Mesendoderm (in vitro differentiated cells): ENCODE data around the gene CDKN1C.
A peak's percentile ranks its signal among the peaks of the same experiment; 100 is the strongest.

ENCODE experiments used
- DNase-seq: peaks from one replicate; pipeline ENCODE4 v3.0.0; 2013
- H2AK5ac ChIP-seq: 2 replicates; pipeline ENCODE4 v1.6.1; 2013; ENCODE audit warnings: low read length, inconsistent platforms
- H2BK120ac ChIP-seq: 2 replicates; pipeline ENCODE4 v1.6.1; 2013; ENCODE audit warnings: low read depth, mild to moderate bottlenecking, low read length, moderate library complexity, mixed read lengths
- H2BK15ac ChIP-seq: replicated peaks from 2 replicates; pipeline ENCODE4 v1.6.1; 2013; ENCODE audit warnings: low read depth, mild to moderate bottlenecking, moderate library complexity
- H2BK5ac ChIP-seq: 2 replicates; pipeline ENCODE4 v1.6.1; 2013; ENCODE audit warnings: low read length, inconsistent platforms
- H3K18ac ChIP-seq: 2 replicates; pipeline ENCODE4 v1.6.1; 2013; ENCODE audit warnings: mild to moderate bottlenecking, low read length, mixed read lengths
- H3K23ac ChIP-seq: one replicate; pipeline ENCODE4 v1.6.1; 2013; ENCODE audit warnings: low read length
- H3K27ac ChIP-seq: 2 replicates; pipeline ENCODE4 v1.5.1; 2013; ENCODE audit warnings: low read depth, mild to moderate bottlenecking, inconsistent platforms, low read length, moderate library complexity
- H3K27me3 ChIP-seq: 2 replicates; pipeline ENCODE4 v1.6.1; 2013; ENCODE audit warnings: low read length, control low read depth, mild to moderate bottlenecking, inconsistent platforms; ENCODE audit not compliant: insufficient read depth, poor library complexity
- H3K36me3 ChIP-seq: 2 replicates; pipeline ENCODE4 v1.6.1; 2013; ENCODE audit warnings: low read length, inconsistent platforms; ENCODE audit not compliant: control insufficient read depth, insufficient read depth
- H3K4ac ChIP-seq: one replicate; pipeline ENCODE4 v1.6.1; 2013; ENCODE audit warnings: low read depth, mild to moderate bottlenecking, low read length, moderate library complexity
- H3K4me1 ChIP-seq: 2 replicates; pipeline ENCODE4 v1.6.1; 2013; ENCODE audit warnings: low read depth, low read length, inconsistent platforms; ENCODE audit not compliant: control insufficient read depth
- H3K4me2 ChIP-seq: 2 replicates; pipeline ENCODE4 v1.6.1; 2013; ENCODE audit warnings: low read length
- H3K4me3 ChIP-seq: 2 replicates; pipeline ENCODE4 v1.5.1; 2013; ENCODE audit warnings: mild to moderate bottlenecking, low read length
- H3K56ac ChIP-seq: one replicate; pipeline ENCODE4 v1.6.1; 2013; ENCODE audit warnings: low read length
- H3K79me1 ChIP-seq: 2 replicates; pipeline ENCODE4 v1.6.1; 2013; ENCODE audit warnings: low read length, inconsistent platforms
- H3K79me2 ChIP-seq: 2 replicates; pipeline ENCODE4 v1.6.1; 2013; ENCODE audit warnings: mild to moderate bottlenecking, low read length; ENCODE audit not compliant: control insufficient read depth, insufficient read depth
- H3K9ac ChIP-seq: 2 replicates; pipeline ENCODE4 v1.6.1; 2013; ENCODE audit warnings: low read length, inconsistent platforms
- H4K5ac ChIP-seq: one replicate; pipeline ENCODE4 v1.6.1; 2013; ENCODE audit warnings: low read length
- H4K8ac ChIP-seq: one replicate; pipeline ENCODE4 v1.6.1; 2013; ENCODE audit warnings: low read depth, mild to moderate bottlenecking, control low read depth, low read length, moderate library complexity
- WGBS: extraction: QIAGEN DNeasy Blood & Tissue Kit; methylation state at CpG from one replicate; pipeline ENCODE4 v1.1.7; 2013; ENCODE audit warnings: low lambda C conversion rate, missing lambda C conversion rate; ENCODE audit not compliant: insufficient coverage; ENCODE audit errors: extremely low coverage; 5-methylcytosine and 5-hydroxymethylcytosine counted together

CDKN1C gene

DNA sequence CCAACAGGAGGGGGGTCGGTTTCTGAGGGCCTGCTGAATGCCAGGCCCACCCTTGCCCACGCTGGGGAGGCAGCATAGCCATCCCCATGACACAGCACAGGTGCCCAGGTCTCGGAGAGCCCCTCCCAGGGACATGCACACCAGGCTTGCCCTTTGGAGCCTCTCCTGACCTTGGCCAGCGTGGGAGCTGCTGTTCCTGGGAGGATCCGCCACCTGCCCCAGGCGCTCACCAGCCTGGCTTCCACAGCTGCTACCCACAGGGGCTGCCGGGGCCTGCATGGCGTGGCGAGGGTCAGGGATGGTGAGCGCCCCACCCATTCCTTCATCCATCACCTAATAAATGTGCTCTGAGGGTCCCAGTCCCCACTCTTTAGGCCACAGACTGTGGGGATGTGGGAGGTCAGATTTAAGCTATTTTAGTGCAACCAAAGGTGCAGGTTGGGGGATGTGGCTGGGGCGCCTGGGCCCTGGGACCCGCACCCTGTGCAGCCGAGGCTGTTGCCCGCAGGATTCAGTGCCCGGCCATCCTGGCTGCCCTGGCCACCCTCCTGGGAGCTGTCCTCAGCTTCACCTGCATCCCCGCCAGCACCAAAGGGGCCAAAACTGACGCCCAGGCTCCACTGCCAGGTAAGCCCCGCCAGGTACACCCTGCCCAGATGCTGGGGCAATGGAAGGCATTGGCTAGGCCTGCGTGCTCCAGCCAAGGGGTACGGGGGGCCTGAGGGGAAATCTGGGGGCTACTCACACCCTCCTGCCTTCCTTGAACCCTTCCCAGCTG lies 30.7 kb upstream of the CDKN1C start:
- H2BK120ac ChIP-seq = no peak overlapping the region
- no peaks in the 10 kb centered on the region for H3K27me3 ChIP-seq
- no peaks in the 10 kb centered on the region for H3K4me1 ChIP-seq
- no peak overlapping the region for H4K5ac ChIP-seq
- H3K4me3 ChIP-seq = no peak overlapping the region
- H3K23ac ChIP-seq = no peak overlapping the region
- H3K18ac ChIP-seq = no peak overlapping the region
- no peak overlapping the region for H3K9ac ChIP-seq
- no peak overlapping the region for H3K56ac ChIP-seq
- H2BK15ac ChIP-seq = no peak overlapping the region
- H2BK5ac ChIP-seq = no peak overlapping the region
- H3K4me2 ChIP-seq = no peak overlapping the region
- WGBS = no CpG with 5 or more reads among the region's 20 CpGs
- H3K27ac ChIP-seq = no peak overlapping the region
- H2AK5ac ChIP-seq = no peak overlapping the region
- H3K79me2 ChIP-seq = no peaks in the 10 kb centered on the region
- no peaks in the 10 kb centered on the region for H3K36me3 ChIP-seq
- H3K79me1 ChIP-seq = no peaks in the 10 kb centered on the region
- DNase-seq = no peak
- no peak overlapping the region for H4K8ac ChIP-seq
- no peak overlapping the region for H3K4ac ChIP-seq

DNA sequence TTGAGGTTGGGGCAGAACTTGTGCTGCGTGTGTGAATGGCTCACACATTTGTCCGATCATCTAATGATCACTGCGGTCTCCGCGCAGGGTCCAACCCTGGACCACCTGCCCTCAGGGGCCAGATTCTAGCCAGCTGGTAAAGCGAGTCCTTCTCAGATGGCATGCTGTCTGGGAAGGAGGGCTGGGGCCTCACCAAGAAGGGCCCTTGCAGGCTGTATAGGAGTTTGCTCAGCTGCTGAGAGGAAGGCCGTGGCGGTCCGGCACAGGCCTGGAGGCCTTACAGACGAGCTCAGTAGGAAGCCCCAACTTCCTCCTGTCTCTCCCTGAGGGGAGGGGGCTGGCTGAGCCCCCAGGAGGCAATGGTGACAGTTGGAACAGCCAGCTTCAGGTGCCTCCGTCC lies 29.9 kb upstream of the CDKN1C start:
- no peak overlapping the region for H3K4ac ChIP-seq
- no peak overlapping the region for H3K56ac ChIP-seq
- no peak overlapping the region for H4K8ac ChIP-seq
- WGBS = no CpG with 5 or more reads among the region's 11 CpGs
- H2BK5ac ChIP-seq = no peak overlapping the region
- H3K4me2 ChIP-seq = no peak overlapping the region
- no peaks in the 10 kb centered on the region for H3K4me1 ChIP-seq
- H3K36me3 ChIP-seq = no peaks in the 10 kb centered on the region
- no peaks in the 10 kb centered on the region for H3K79me1 ChIP-seq
- H3K9ac ChIP-seq = no peak overlapping the region
- no peak overlapping the region for H3K27ac ChIP-seq
- no peak overlapping the region for H3K4me3 ChIP-seq
- H3K27me3 ChIP-seq = no peaks in the 10 kb centered on the region
- H3K18ac ChIP-seq = no peak overlapping the region
- no peak for DNase-seq
- H3K23ac ChIP-seq = no peak overlapping the region
- no peak overlapping the region for H2BK15ac ChIP-seq
- no peak overlapping the region for H4K5ac ChIP-seq
- H2BK120ac ChIP-seq = no peak overlapping the region
- H2AK5ac ChIP-seq = no peak overlapping the region
- no peaks in the 10 kb centered on the region for H3K79me2 ChIP-seq

DNA sequence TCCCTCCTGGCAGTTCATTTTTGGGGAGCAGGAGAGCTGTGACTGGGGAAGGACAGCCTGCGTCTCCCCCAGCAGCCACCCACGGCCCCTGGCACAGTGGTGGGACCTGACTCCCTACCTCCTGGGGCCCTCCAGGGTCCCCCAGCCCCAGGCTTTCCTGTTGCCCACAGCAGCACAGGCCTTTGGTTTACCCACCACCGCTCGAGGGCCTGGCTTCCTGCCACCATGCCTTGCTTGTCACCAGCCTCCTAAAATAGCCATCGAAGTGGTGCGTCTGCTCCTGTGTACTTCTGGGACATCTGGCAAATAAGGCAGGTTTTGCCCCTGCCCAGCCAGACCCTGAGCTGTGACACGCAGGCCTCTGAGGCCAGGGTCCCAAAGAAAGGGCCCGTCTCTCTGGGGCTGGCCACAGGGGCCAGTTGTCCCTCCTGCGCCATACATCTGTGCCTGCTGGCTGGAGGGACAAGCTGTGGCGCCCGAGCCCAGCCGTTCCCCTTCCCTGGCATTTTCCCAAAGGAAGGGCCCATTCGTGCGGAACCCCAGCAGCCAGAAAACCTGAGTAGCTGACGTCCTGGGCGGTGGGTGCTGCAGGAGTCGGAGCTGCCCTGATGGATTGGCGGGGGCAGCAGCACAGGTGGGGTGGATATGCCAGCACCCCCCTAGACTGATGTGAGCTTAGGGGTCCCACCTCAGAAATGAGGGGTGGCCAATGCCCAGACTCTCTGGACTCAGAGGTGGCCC lies 29.1 kb upstream of the CDKN1C start:
- no peak overlapping the region for H4K5ac ChIP-seq
- no peak overlapping the region for H3K18ac ChIP-seq
- H3K23ac ChIP-seq = no peak overlapping the region
- no peak overlapping the region for H3K4me2 ChIP-seq
- WGBS = no CpG with 5 or more reads among the region's 18 CpGs
- H3K27ac ChIP-seq = no peak overlapping the region
- H3K27me3 ChIP-seq = no peaks in the 10 kb centered on the region
- H4K8ac ChIP-seq = no peak overlapping the region
- no peaks in the 10 kb centered on the region for H3K79me2 ChIP-seq
- no peak overlapping the region for H3K9ac ChIP-seq
- no peak overlapping the region for H2BK120ac ChIP-seq
- no peak overlapping the region for H3K56ac ChIP-seq
- H2AK5ac ChIP-seq = no peak overlapping the region
- H3K4ac ChIP-seq = no peak overlapping the region
- H3K4me1 ChIP-seq = no peaks in the 10 kb centered on the region
- no peak overlapping the region for H2BK15ac ChIP-seq
- no peaks in the 10 kb centered on the region for H3K36me3 ChIP-seq
- no peaks in the 10 kb centered on the region for H3K79me1 ChIP-seq
- no peak overlapping the region for H3K4me3 ChIP-seq
- no peak for DNase-seq
- no peak overlapping the region for H2BK5ac ChIP-seq

DNA sequence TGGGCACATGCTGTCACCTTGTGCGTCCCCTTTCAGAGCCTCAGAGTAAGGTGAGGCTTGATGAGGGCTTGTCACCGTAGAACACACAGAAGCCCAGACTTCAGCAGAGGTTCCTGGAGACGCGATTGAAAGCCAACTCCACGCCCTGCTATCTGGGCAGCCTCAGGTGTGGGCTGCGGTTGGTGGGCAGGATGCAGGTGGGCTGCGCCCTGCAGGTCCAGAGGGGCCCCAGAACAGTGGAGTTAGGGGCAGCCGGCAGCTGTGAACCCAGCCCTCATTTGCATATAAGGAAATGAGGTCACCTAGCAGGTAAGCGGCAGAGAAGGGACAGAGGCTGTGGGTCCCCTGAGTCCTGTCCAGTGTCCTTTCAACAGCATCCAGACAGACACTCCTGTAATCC lies 28.2 kb upstream of the CDKN1C start:
- H3K27me3 ChIP-seq = no peaks in the 10 kb centered on the region
- H2AK5ac ChIP-seq = no peak overlapping the region
- DNase-seq = no peak
- no peaks in the 10 kb centered on the region for H3K79me2 ChIP-seq
- H3K18ac ChIP-seq = no peak overlapping the region
- H3K27ac ChIP-seq = no peak overlapping the region
- no peak overlapping the region for H2BK5ac ChIP-seq
- no peaks in the 10 kb centered on the region for H3K79me1 ChIP-seq
- no peak overlapping the region for H2BK15ac ChIP-seq
- H4K8ac ChIP-seq = no peak overlapping the region
- H2BK120ac ChIP-seq = no peak overlapping the region
- no peaks in the 10 kb centered on the region for H3K36me3 ChIP-seq
- no peak overlapping the region for H3K4me3 ChIP-seq
- H3K23ac ChIP-seq = no peak overlapping the region
- no peak overlapping the region for H3K56ac ChIP-seq
- no peak overlapping the region for H3K9ac ChIP-seq
- no CpG with 5 or more reads among the region's 9 CpGs for WGBS
- H3K4me1 ChIP-seq = no peaks in the 10 kb centered on the region
- H4K5ac ChIP-seq = no peak overlapping the region
- no peak overlapping the region for H3K4me2 ChIP-seq
- no peak overlapping the region for H3K4ac ChIP-seq

DNA sequence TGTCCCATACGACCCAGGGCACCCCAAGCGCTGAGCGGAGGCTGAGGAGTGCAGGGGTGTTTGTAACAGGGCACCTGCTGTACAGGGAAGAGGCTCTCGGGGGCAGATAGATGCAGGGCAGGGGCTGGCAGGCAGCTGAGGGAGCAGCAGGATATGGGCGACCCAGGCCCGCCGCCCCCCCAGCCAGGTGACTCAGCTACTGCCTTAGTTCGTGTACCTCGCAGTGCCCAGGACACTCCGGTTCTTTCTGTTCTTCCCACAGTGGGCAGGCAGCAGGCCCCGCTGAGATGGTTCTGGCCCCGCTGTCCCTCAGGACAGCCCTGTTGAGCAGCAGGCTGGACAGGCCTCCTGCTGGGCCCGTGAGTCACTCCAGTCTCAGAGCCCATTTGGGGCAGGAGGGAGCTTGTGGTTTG lies 27.4 kb upstream of the CDKN1C start:
- no peaks in the 10 kb centered on the region for H3K79me2 ChIP-seq
- no peak overlapping the region for H2BK15ac ChIP-seq
- H3K4ac ChIP-seq = no peak overlapping the region
- H3K9ac ChIP-seq = no peak overlapping the region
- no peak overlapping the region for H4K5ac ChIP-seq
- H3K18ac ChIP-seq = no peak overlapping the region
- no CpG with 5 or more reads among the region's 13 CpGs for WGBS
- no peak overlapping the region for H2AK5ac ChIP-seq
- H3K4me3 ChIP-seq = no peak overlapping the region
- no peak overlapping the region for H3K23ac ChIP-seq
- no peak overlapping the region for H4K8ac ChIP-seq
- peak; percentile 53 for DNase-seq
- no peak overlapping the region for H2BK120ac ChIP-seq
- no peaks in the 10 kb centered on the region for H3K79me1 ChIP-seq
- no peak overlapping the region for H2BK5ac ChIP-seq
- no peaks in the 10 kb centered on the region for H3K36me3 ChIP-seq
- no peaks in the 10 kb centered on the region for H3K4me1 ChIP-seq
- H3K4me2 ChIP-seq = no peak overlapping the region
- H3K27ac ChIP-seq = no peak overlapping the region
- no peaks in the 10 kb centered on the region for H3K27me3 ChIP-seq
- H3K56ac ChIP-seq = peak overlapping the region; percentile 22
